GM19035 (cell line): Measurements from ENCODE around the gene PAQR9.

Source experiments
- ATAC-seq: cut with Tn5 transposase; IDR thresholded peaks from one replicate; pipeline ENCODE4 v1.9.1; 2021; ENCODE audit not compliant: unreplicated experiment

Gene PAQR9

GRCh38 chr3:142982038-142982773 lies 18.7 kb upstream of the PAQR9 start:
- ATAC-seq, result no peak

- ATAC-seq, result no peak
Observed at GRCh38 chr3:142981108-142981507, 17.6 kb upstream of the PAQR9 start.

- no peak for ATAC-seq
Observed at GRCh38 chr3:142977399-142977728, 13.9 kb upstream of the PAQR9 start.

- ATAC-seq, result no peak
Observed at GRCh38 chr3:142976621-142977398, 13.3 kb upstream of the PAQR9 start.

- ATAC-seq, result no peak
Observed at GRCh38 chr3:142975316-142975995, 12.0 kb upstream of the PAQR9 start.

GRCh38 chr3:142973217-142974009 lies 9.9 kb upstream of the PAQR9 start:
- no peak for ATAC-seq

GRCh38 chr3:142972092-142972753 lies 8.7 kb upstream of the PAQR9 start:
- no peak for ATAC-seq

- no peak for ATAC-seq
Observed at GRCh38 chr3:142971431-142971830, 8.0 kb upstream of the PAQR9 start.

GRCh38 chr3:142968319-142969025 lies 5.0 kb upstream of the PAQR9 start:
- ATAC-seq, result no peak

GRCh38 chr3:142966808-142967207 lies 3.3 kb upstream of the PAQR9 start:
- no peak for ATAC-seq

- no peak for ATAC-seq
Observed at GRCh38 chr3:142965581-142965980, 2.1 kb upstream of the PAQR9 start.

- ATAC-seq, result peak; percentile 18
Observed at GRCh38 chr3:142963234-142963515, 299 bp downstream of the PAQR9 start.

- ATAC-seq, result no peak
Observed at GRCh38 chr3:142962520-142963233, 797 bp downstream of the PAQR9 start.

- ATAC-seq, result no peak
Observed at GRCh38 chr3:142962175-142962519, 1.3 kb downstream of the PAQR9 start.

- ATAC-seq, result no peak
Observed at GRCh38 chr3:142961539-142961938, 1.9 kb downstream of the PAQR9 start.

GRCh38 chr3:142960322-142960850 lies 3.1 kb downstream of the PAQR9 start:
- no peak for ATAC-seq

- no peak for ATAC-seq
Observed at GRCh38 chr3:142958707-142959106, 4.8 kb downstream of the PAQR9 start.

GRCh38 chr3:142953443-142953842 lies 10.0 kb downstream of the PAQR9 start:
- ATAC-seq, result no peak
